Right ventricle myocardium superior (tissue), 1 donor: Measurements from ENCODE around the gene PTPRN2. TPM values are rescaled to one million over a fixed set of nuclear protein-coding genes. Genes with fewer than 3 reads are reported as not detected.
A peak's percentile ranks its signal among the peaks of the same experiment; 100 is the strongest.

ENCODE experiments used
- ATAC-seq: fragments of 200-7000 bp; cut with Tn5 transposase; one replicate; pipeline ENCODE4 v1.9.1; 2020; ENCODE audit warnings: mild to moderate bottlenecking; ENCODE audit not compliant: poor library complexity
- DNase-seq: peaks from one replicate; pipeline ENCODE4 v3.0.0-alpha.2; 2020
- intact Hi-C: fragments of 100-400 bp; cut with DNase I; formaldehyde crosslinking; loops from one replicate; pipeline ENCODE4 v1.11.2; 2022
- total RNA-seq: library from RNA; stranded (reverse); fragmentation: NEBNext Ultra II Directional; extraction: Animal tissue kit (Norgen Biotek cat#: 25700); gene quantifications from one replicate; pipeline ENCODE4 v1.2.1, GENCODE V29; 2021
- donor health status: DM: no; HTN: yes; CAD: no; lungs with severe emphysema.

PTPRN2 gene
- total RNA-seq, 1 donor from 2014 or later: 1.2 TPM

- intact Hi-C loops: no loop called here
- ATAC-seq: no peak
- DNase-seq: peak; percentile 22
These were observed 491.0 kb downstream of the PTPRN2 start for GRCh38 chr7:158096582-158096981.

GRCh38 chr7:158094671-158095226, 492.9 kb downstream of the PTPRN2 start:
- ATAC-seq (no peak), DNase-seq (peak; percentile 6)
- intact Hi-C loops: no loop called here

GRCh38 chr7:158094046-158094445, 493.6 kb downstream of the PTPRN2 start:
- intact Hi-C loops: no loop called here
- DNase-seq: peak; percentile 10
- no peak for ATAC-seq

GRCh38 chr7:158093156-158093796, 494.3 kb downstream of the PTPRN2 start:
- DNase-seq (peak; percentile 19), ATAC-seq (no peak)
- intact Hi-C loops: no loop called here

GRCh38 chr7:158087196-158087595, 500.4 kb downstream of the PTPRN2 start:
- no peak for DNase-seq
- intact Hi-C loops: no loop called here
- ATAC-seq: no peak

GRCh38 chr7:158085741-158086695, 501.6 kb downstream of the PTPRN2 start:
- intact Hi-C loops: no loop called here
- no peak for DNase-seq
- ATAC-seq: no peak

- intact Hi-C loops: no loop called here
- ATAC-seq: no peak
- DNase-seq: no peak
These were observed 503.1 kb downstream of the PTPRN2 start for GRCh38 chr7:158084555-158084954.

GRCh38 chr7:158083526-158084310, 503.9 kb downstream of the PTPRN2 start:
- no peak for ATAC-seq
- intact Hi-C loops: no loop called here
- DNase-seq: no peak

GRCh38 chr7:158082761-158083160, 504.9 kb downstream of the PTPRN2 start:
- DNase-seq: peak; percentile 8
- ATAC-seq: no peak
- intact Hi-C loops: no loop called here

- no peak for ATAC-seq
- intact Hi-C loops: no loop called here
- no peak for DNase-seq
These were observed 506.7 kb downstream of the PTPRN2 start for GRCh38 chr7:158080899-158081445.

GRCh38 chr7:158077934-158078910, 509.4 kb downstream of the PTPRN2 start:
- intact Hi-C loops: no loop called here
- ATAC-seq (no peak), DNase-seq (no peak)

- ATAC-seq (no peak), DNase-seq (no peak)
- intact Hi-C loops: no loop called here
These were observed 510.3 kb downstream of the PTPRN2 start for GRCh38 chr7:158077151-158077840.

GRCh38 chr7:158076656-158077055, 511.0 kb downstream of the PTPRN2 start:
- intact Hi-C loops: no loop called here
- DNase-seq (no peak), ATAC-seq (no peak)

GRCh38 chr7:158076215-158076614, 511.4 kb downstream of the PTPRN2 start:
- intact Hi-C loops: no loop called here
- DNase-seq (no peak), ATAC-seq (no peak)

GRCh38 chr7:158075633-158076001, 512.0 kb downstream of the PTPRN2 start:
- no peak for ATAC-seq
- DNase-seq: no peak
- intact Hi-C loops: no loop called here

GRCh38 chr7:158074896-158075632, 512.6 kb downstream of the PTPRN2 start:
- DNase-seq (no peak), ATAC-seq (no peak)
- intact Hi-C loops: no loop called here
